GM18861 (cell line): Measurements from ENCODE around the gene FAM120A.

ENCODE experiments used
- ATAC-seq: cut with Tn5 transposase; IDR thresholded peaks from one replicate; pipeline ENCODE4 v1.9.1; 2021; ENCODE audit not compliant: unreplicated experiment

Gene FAM120A

DNA sequence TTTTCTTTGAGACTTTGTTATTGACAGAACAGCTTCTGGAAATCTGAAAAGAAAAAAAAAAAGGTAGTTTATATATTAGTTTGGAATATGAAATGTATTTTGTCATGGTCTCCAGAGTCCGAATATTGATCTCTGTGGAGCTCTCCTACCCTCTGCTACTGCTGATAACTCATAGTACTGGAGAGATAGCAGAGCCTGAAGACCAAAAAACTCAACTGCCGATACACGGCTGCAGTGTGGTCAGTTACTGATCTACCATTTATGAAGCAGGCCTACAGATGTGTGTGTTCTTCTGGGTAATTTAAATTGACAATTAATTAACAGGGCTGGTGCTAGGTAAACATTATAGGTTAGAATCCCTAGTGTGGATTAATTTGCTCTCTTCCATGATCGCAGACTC lies 3.8 kb upstream of the FAM120A start:
- ATAC-seq = no peak

DNA sequence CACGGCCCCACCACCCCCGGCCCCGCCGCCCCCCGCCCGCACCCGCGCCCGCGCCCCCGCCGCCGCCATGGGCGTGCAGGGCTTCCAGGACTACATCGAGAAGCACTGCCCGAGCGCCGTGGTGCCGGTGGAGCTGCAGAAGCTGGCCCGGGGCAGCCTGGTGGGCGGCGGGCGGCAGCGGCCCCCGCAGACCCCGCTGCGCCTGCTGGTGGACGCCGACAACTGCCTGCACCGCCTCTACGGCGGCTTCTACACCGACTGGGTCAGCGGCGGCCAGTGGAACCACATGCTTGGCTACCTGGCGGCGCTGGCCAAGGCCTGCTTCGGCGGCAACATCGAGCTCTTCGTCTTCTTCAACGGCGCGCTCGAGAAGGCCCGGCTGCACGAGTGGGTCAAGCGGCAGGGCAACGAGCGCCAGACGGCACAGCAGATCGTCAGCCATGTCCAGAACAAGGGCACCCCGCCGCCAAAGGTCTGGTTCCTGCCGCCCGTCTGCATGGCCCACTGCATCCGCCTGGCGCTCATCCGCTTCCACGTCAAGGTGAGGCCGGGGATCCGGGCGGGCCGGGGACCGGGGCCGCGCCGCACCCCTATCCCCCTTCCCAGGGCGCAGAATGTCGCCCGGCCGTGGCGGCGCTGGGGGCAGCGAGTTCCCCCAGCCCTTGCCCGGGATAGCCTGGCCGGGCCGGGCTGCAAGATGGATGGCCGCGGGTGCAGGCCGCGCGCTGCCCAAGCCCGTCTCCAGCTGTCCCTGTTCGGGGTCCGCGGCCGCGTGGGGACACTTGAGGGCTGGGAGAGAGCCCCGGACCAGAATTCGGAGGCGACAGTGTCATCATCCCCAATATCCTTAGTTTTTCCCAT lies 594 bp downstream of the FAM120A start:
- ATAC-seq = no peak

DNA sequence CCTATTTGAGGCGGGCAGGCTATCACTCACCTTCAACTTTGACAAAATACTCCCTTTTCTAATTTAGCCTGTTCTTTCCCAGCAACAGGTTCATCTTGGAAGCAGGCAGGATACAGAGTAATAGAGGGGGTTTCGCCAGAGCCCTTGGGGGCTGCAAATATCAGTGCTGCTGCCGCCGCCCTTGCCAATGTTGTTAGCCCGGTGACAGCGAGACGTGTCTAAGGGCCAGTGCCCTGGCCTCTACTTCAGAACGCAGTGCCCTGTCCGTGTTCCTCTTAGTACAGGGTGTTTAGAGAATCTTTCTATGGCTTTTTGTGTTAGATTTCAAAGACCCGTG lies 1.2 kb downstream of the FAM120A start:
- no peak for ATAC-seq

DNA sequence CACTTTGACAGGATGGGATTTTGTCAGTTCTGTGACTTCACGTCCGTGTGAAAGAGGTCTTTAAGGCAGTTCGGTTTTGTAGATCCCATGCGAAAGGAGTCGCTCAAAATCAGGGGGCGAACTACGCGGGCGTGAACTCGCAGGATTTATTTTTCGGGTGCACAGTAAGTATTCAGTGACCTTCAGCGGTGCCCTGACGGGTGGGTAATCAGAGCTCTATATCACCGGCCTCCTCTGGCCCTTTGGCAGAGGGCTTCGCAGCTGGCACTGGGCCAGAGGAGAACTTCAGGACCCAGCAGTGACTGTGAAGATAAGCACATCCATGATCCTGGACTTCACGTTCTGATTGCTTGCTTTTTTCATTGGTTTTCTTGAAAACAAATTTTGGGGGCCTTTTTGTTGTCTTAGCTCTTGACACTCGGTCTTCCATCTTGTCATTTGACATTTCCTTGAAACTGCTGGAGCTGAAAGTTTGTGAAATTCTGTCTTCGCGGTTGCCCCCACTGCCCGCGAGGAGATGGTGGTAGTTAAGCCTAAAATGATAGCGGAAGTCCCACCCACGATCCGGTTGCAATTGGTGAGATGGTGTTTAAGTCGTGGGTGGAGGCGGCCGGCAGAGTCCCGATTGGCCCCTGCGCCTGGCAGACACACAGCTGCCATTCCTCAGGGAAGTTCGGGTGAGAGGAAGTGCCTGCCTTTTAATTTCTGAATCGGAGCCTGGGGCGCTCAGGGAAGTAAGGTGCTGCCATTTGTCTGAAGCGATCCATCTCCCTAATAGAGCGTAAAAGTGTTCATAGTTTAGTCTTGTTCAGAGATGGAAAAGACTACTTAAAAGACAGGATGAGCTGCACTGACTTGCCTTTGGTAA lies 1.8 kb downstream of the FAM120A start, which contains the start of gene FAM120AOS:
FAM120AOS (minus strand) TSS at position 535 of the 868 bp plus-strand sequence. CDS start 872 bp downstream, outside the sequence.
- peak; percentile 51 for ATAC-seq

DNA sequence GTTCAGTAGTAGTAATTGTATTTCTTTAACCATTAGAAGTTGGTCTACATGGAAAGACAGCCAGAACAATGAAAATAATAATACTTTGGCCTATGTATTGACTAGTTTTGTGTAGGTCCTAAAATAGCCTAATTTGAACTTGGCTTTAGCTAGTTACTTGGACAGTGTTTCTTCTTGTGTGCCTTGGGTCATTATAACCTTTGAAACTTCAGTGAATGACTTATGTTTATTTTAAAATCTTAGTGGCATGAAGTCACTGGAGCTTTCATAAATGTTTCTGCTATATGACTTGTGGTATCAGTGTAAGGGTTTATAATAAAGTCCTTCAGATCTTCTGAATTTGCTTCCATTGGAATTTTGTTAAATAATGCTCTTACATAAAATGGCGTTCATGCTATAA lies 4.5 kb downstream of the FAM120A start:
- no peak for ATAC-seq

DNA sequence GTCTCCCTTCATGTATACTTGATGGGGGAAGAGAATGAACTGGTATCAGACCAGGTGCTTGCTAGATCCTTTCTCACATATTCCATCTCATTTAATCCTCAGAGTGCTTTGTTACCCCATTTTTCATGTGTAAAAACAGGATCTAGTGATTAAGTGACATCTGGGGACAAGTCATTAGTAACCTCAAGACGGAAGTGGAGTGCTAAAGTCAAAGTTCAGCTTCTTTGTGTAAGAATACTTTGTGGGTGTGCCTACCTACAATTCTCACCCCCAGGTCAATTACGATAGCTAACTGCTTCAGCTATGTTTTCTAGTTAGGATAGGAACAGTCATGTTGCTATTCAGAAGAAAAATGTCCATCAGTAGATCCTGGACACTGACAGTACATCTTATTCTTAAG lies 5.0 kb downstream of the FAM120A start:
- ATAC-seq = peak; percentile 32

DNA sequence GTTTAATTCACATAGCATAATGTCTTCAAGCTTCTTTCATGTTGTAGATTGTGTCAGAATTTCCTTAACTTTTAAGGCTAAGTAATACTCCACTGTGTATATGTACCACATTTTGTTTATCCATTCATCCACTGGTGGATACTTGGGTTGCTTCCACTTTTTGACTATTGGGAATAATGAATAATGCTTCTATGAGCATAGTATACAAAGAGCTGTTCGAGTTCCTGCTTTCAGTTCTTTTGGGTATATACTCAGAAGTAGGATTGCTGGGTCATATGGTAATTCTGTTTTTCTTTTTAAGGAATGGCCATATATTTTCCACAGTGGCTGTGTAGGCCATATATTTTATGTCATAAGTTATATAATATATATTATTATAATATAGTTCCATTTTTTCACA lies 5.5 kb downstream of the FAM120A start:
- no peak for ATAC-seq

DNA sequence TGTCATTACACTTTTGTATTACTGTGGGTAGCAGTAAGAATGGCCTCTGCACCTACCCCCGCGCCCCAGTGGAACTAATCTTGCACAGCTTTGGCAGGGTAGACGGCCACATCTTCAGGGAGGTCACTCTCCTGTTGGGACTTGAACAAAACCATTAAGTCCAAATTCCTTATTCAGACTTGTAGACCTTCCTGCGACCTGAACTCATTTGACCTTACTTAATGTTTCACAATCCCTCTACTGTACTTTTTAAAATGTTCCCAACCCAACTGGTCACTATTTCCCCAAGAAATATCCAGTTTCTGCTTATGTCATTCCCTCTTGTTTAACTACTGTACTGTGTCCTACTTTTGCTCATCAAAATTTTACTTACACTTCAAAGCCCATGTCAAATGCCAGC lies 7.2 kb downstream of the FAM120A start:
- no peak for ATAC-seq

DNA sequence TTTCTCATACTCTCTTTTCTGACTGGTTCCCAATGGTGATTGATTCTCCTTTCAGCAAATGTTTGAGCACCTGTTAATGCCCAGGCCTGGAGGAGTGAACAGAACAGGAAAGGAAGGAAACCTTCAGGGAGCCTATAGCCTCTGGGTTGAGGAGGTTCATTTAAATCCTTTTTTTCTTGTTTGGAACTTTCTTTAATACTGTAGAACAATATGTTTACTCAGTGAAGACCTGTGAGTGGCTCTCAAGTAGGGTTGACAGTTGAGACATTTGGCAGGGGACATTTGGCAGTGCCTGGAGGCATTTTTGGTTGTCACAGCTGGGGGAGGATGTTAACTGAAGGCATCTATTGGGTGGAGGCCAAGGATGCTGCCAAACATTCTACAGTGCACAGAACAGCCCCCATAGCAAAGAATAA lies 8.0 kb downstream of the FAM120A start:
- no peak for ATAC-seq

DNA sequence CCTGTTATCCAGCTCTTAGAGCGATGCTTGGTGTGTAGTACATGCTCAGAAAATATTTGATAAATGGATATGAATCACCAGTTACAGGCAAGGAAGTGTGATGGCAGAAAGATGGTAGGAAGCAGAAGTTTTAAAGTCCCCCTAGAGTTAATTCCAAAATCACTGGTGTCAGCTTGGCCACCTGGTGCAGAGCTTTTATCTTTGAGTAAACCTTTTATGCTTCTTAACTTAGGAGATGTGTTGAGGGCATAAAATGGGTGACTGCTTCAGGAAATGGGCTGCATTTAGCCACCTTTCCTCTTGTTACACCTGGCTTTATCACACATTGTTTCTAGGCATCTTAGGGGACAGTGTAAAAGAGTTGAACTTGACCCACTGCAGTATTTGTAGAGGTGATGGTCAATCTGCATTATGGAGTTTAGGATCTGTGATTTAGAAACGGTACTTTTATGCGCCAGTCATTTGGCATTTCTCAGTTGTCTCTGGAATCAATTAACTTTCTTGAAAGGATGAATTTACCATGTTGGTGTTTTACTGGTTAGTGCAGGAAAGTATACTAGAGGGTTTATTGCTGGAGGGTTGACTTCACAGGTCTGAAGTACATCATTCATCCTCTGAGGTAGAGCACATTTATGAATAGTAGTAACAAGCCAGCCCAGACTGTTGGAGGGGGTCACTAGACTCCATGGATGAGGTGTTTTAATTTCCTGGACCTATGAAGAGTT lies 9.4 kb downstream of the FAM120A start:
- no peak for ATAC-seq

DNA sequence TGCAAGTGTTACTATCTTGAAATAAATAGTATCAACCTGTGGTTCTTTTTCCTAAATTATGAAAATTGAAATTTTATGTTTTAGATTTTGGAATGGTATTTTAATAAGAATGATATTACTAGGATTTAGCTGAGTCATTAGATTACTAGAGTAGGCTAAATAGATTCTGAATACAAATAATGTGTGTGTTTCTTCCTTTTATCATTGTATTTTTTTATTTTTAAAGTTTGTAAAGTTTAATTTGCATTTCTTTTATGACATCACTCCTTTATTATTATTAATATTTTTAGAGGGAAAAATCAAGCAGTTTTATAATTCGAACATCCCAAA lies 9.9 kb downstream of the FAM120A start:
- no peak for ATAC-seq

DNA sequence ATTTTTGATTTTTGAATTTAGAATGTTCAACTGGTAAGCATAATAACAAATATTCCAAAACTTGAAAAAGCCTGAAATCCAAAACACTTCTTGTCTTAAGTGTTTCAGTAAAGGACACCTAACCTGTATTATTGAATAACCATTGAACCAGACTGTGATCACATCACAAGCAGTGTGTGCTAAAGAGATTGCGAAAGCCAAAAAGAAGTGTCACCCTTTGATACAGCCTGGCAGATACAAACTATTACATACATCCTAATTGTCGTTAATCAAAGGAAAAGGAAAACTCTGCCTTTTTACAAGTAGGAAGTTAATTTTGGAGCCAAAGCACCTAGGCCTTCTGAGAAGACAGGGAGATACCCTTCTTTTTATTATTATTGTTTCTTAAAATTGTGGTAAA lies 10.3 kb downstream of the FAM120A start:
- ATAC-seq = no peak

DNA sequence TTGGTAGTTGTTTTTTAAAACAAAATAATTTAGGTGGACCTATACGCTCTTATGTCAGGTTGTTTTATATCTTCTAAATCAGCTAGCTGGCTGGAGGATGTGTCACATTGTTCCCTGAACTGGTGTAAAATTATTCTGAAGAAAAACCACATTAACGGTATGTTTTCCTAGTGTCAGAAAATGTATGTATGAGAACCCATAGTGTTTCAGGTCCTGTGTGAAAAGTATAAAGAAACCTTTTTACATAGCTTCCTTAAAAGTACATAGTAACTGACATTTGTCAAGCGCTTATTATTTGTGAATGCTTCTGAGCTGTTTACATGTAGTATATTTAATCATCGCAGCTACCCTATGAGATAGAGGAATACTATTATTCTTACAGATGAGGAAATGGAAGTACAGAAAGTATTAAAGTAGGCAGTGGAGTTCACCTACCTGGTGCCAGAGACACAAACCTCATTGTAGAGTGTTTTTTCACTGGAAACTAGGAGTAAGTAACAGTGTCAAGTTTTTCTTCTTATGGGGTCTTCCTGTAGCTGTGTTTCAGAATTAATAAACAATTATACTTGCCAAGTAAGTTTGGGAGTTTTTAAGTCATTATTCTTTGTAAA lies 12.3 kb downstream of the FAM120A start:
- ATAC-seq = no peak

DNA sequence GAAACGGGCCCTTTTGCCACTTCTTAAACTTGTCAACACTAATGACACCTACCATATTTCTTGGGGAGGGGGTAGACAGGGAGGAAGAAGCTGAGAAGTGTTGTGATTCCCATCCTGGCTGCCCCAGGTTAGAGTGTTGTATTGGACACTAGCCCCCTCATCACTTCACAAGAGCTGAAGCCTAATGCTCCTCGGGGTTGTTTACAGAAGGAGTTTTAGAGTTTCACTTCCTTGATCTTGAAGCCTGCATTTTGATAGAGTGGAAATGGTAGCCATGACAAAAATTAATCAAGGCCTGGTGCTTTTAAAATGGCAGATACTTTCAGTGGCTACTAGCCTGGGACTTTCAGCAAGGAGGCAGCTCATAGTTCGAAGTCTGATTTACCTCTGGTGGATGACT lies 12.9 kb downstream of the FAM120A start:
- no peak for ATAC-seq

DNA sequence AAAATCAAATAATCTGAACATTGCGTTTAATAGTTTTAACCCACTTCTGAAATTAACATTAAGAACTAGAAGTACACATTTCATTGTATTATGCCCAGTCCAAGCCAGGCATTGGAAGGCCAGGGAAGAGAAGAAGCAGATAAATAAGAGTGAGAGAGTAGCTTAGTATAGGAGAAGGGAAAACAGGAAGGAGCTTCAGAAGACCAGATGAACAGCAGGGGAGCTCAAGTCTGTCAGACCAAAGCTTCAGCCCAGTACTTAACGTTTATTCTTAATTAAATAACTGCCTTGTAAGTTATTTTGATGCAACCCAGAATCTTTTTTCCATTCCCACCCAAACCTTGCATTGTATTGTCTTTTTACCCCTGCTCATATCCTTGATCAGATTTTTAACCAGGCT lies 13.4 kb downstream of the FAM120A start:
- no peak for ATAC-seq

DNA sequence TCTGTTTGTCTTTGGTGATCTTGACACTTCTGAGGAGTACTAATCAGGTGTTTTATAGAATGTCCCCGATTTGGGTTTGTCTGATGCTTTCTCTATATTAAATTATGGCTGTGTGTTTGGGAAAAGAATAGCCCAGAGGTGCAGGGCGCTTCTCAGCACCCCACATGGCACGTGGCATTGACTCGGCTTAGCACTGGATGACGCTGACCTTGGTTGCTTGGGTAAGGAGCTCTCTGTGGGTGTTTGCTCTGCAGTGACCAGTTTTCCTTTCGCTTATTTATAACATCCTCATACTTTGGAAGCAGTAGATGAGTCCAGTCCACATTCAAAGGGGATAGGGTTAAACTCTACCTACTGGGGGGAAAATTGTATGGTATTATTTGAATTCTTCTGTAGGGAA lies 14.4 kb downstream of the FAM120A start:
- no peak for ATAC-seq

DNA sequence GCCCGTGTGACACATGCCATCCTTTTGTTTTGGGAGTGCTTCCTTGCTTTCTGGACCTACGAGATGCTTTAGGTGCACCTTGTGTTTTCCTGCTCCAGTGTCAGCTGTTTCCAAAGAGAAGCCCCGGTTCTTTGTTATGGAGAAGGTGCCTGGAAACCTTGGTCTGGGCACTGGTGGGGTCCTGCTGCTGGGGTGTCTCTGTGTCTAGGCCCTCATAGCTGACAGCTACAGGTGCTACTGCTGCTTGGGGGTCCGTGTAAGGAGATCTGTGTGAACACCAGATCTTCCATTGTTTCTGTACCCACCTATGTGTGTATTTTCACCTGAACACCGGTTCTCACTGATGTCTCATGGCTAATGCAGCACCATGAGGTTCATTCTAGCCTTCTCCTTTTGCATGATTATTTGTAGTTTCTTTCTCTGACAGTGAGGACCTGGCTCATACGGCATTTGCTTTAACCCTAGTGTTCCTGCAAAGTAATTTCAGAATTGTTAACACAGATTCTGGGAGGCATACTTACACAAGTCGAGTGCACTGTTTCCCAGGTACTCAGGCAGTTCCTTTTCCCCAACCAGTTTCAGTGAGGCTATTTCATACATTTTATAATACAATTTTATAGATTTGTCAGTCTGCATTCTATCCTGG lies 15.1 kb downstream of the FAM120A start:
- ATAC-seq = no peak

DNA sequence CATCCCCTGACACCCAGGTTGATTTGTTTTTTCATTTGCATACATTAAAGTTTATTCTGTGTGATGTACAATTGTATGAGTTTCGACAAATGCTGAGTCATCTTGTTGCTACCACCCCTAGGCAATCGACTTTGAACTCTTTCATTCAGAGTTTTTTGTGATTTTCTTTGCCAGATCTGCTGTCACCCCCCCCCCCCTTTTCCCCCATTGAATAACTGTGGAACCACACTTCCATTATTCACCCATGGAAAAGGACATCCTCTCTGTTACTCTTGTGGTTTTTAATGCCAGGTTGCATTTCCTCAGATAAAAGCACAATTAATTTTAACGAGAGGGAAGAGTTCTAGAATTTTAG lies 15.6 kb downstream of the FAM120A start:
- ATAC-seq = no peak

DNA sequence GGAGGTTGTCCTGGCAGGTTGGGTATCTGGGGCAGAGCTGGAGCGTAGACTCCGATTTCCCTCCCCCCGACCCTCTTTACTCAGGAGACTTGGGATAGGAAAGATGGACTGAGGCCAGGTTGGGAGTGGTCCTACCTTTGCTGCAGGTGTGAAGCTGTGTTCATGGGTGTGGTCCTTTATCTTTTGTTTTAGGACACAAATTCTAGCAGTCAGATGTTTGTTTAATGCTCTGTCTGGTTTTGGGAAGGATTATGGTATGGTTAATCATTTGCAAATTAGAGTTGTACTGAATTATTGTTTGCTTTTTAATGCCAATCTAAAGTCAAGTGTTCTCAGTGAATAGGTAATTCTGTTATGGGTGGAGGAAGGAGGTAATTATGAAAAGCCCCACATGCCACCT lies 16.0 kb downstream of the FAM120A start:
- ATAC-seq = no peak

DNA sequence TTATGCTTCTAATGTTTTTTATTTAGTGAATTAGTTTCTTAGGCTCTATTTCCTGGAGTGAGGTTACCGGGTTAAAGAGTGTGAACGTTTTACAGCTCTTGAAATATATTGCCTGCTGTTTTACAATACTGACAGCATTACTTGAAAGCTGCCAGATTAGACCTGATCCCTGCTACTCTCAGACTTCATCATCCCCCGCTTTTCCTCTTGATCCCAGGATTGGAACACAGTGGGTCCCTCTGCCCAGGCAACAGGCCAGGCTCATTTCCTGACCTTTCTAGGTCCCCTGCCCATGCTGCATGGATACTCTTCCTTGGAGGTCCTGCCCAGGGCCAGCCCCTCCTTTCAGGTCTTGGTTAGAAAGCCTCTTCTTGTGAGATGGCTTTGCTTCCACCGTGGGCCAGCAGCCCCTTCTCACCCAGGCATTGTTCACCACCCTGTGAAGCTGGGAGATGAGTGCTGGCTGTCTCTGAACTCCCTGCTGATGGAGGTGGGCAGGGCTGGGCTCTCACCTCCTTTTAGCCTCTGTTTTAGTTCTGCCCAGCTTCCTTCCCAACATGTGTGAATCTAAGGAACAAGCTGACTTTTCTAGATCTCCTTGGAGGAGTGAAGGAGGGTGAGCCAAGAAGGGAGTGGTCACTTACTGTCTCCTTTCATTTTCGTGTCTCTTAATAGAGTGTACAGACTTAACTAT lies 17.4 kb downstream of the FAM120A start:
- no peak for ATAC-seq
